CD14-positive monocyte (primary cell): ENCODE results near the gene FIP1L1. TPM values are rescaled to one million over a fixed set of nuclear protein-coding genes. Genes with fewer than 3 reads are reported as not detected.

Experiments
- DNase-seq, 3 donors: peaks; one replicate each; pipeline ENCODE4 v3.0.0-alpha.2; 2011 to 2022
- H2AFZ ChIP-seq: 2 replicates; pipeline ENCODE4 v1.6.0; 2012; ENCODE audit warnings: mild to moderate bottlenecking, low read depth, low read length, inconsistent platforms; ENCODE audit not compliant: insufficient read depth, poor library complexity, severe bottlenecking
- H3K27ac ChIP-seq, 2 donors: 1 replicate in 1 of 2; 2 replicates in 1 of 2; pipeline ENCODE4 v1.5.1; 2012 to 2013; ENCODE audit warnings: low read length in 2 of 2, control low read depth in 1 of 2, inconsistent platforms in 1 of 2, low read depth in 1 of 2, mild to moderate bottlenecking in 1 of 2
- H3K27me3 ChIP-seq, 2 donors: one replicate each; pipeline versions ENCODE4 v1.6.0 to v1.6.1; 2011 to 2013; ENCODE audit warnings: low read length in 2 of 2; ENCODE audit not compliant: control insufficient read depth in 2 of 2, insufficient read depth in 2 of 2
- H3K36me3 ChIP-seq, 2 donors: replicated peaks in 1 of 2; 1 replicate in 1 of 2; 2 replicates in 1 of 2; pipeline versions ENCODE4 v1.5.1 to v1.6.1; 2012 to 2013; ENCODE audit warnings: low read length in 2 of 2, control low read depth in 1 of 2, inconsistent platforms in 1 of 2, mild to moderate bottlenecking in 1 of 2; ENCODE audit not compliant: insufficient read depth in 2 of 2, control insufficient read depth in 1 of 2
- H3K4me1 ChIP-seq, 2 donors: 1 replicate in 1 of 2; 2 replicates in 1 of 2; pipeline versions ENCODE4 v1.5.1 to v1.6.1; 2012 to 2013; ENCODE audit warnings: low read length in 2 of 2, control low read depth in 1 of 2, inconsistent platforms in 1 of 2, mild to moderate bottlenecking in 1 of 2, moderate library complexity in 1 of 2; ENCODE audit not compliant: insufficient read depth in 2 of 2, control insufficient read depth in 1 of 2
- H3K4me2 ChIP-seq: replicated peaks from 2 replicates; pipeline ENCODE3; 2012; ENCODE audit warnings: low read length, moderate library complexity, mild to moderate bottlenecking; ENCODE audit not compliant: poor library complexity, severe bottlenecking; ENCODE audit errors: extremely low read depth
- H3K4me3 ChIP-seq, 3 experiments: fragments of 200-600 bp in 1 of 3; sonication (generic) in 1 of 3; replicated peaks in 1 of 3; 1 replicate in 2 of 3; 2 replicates in 1 of 3; pipeline ENCODE4 v1.5.1; 2011 to 2013; ENCODE audit warnings: low read length in 3 of 3, mild to moderate bottlenecking in 3 of 3, control low read depth in 2 of 3, low read depth in 2 of 3, inconsistent platforms in 1 of 3, moderate library complexity in 1 of 3
- H3K79me2 ChIP-seq: 2 replicates; pipeline ENCODE4 v1.6.0; 2012; ENCODE audit warnings: mild to moderate bottlenecking, control low read depth, inconsistent platforms, low read length, moderate library complexity; ENCODE audit not compliant: insufficient read depth
- H3K9ac ChIP-seq: 2 replicates; pipeline ENCODE4 v1.6.0; 2017; ENCODE audit warnings: low read length, mild to moderate bottlenecking; ENCODE audit not compliant: insufficient read depth, poor library complexity, severe bottlenecking
- H3K9me3 ChIP-seq, 2 donors: replicated peaks in 1 of 2; 1 replicate in 1 of 2; 2 replicates in 1 of 2; pipeline versions ENCODE4 v1.5.1 to v1.6.1; 2012 to 2013; ENCODE audit warnings: low read length in 2 of 2, control low read depth in 1 of 2; ENCODE audit not compliant: control insufficient read depth in 1 of 2, insufficient read depth in 1 of 2
- H4K20me1 ChIP-seq: 2 replicates; pipeline ENCODE4 v1.6.0; 2012; ENCODE audit warnings: mild to moderate bottlenecking, low read length, control low read depth, moderate library complexity; ENCODE audit not compliant: insufficient read depth
- H3K27ac Mint-ChIP-seq, 7 donors: one replicate each; pipeline ENCODE4 v1.8.0; 2020; ENCODE audit warnings: mild to moderate bottlenecking in 7 of 7, mixed read lengths in 7 of 7, moderate library complexity in 6 of 7, inconsistent platforms in 2 of 7
- H3K27me3 Mint-ChIP-seq, 3 donors: one replicate each; pipeline ENCODE4 v1.8.0; 2021 to 2022; ENCODE audit warnings: low read depth in 3 of 3, mild to moderate bottlenecking in 3 of 3, mixed read lengths in 3 of 3, moderate library complexity in 3 of 3, inconsistent platforms in 1 of 3
- H3K36me3 Mint-ChIP-seq, 2 donors: one replicate each; pipeline ENCODE4 v1.8.0; 2020; ENCODE audit warnings: mixed read lengths in 2 of 2, inconsistent platforms in 1 of 2, mild to moderate bottlenecking in 1 of 2
- H3K4me1 Mint-ChIP-seq: one replicate; pipeline ENCODE4 v1.8.0; 2020; ENCODE audit warnings: mild to moderate bottlenecking, mixed read lengths
- H3K4me3 Mint-ChIP-seq, 2 donors: one replicate each; pipeline ENCODE4 v1.8.0; 2020; ENCODE audit warnings: mild to moderate bottlenecking in 2 of 2, mixed read lengths in 2 of 2, moderate library complexity in 1 of 2
- H3K9me3 Mint-ChIP-seq, 7 donors: one replicate each; pipeline ENCODE4 v1.8.0; 2020 to 2022; ENCODE audit warnings: mixed read lengths in 7 of 7, mild to moderate bottlenecking in 6 of 7, moderate library complexity in 6 of 7, inconsistent platforms in 2 of 7
- WGBS: methylation state at CpG from one replicate; pipeline ENCODE4 v1.1.5; 2013; ENCODE audit warnings: missing lambda C conversion rate; ENCODE audit not compliant: insufficient coverage; 5-methylcytosine and 5-hydroxymethylcytosine counted together
- intact Hi-C, 2 donors: fragments of 100-400 bp; cut with micrococcal nuclease; formaldehyde crosslinking; loops; one replicate each; pipeline versions ENCODE4 v1.15.0 to v1.15.1; 2023
- polyA plus RNA-seq, 3 donors: library from polyadenylated mRNA; depleted of rRNA in 1 of 3; unstranded in 2 of 3; stranded (reverse) in 1 of 3; fragments of 300-500 nt in 2 of 3; fragments of >200 nt in 1 of 3; fragmentation: Illumina TruSeq in 2 of 3; gene quantifications; 1 replicate in 2 of 3; 2 replicates in 1 of 3; pipeline ENCODE4 v1.2.3, GENCODE V29; 2012 to 2021
- TF ChIP-seq, protein P1 (sequence below): fragments of 200-600 bp; IDR thresholded peaks from one replicate; pipeline ENCODE4 v1.8.0; 2022; ENCODE audit warnings: antibody characterized with exemption, mild to moderate bottlenecking

Gene FIP1L1
- polyA plus RNA-seq, 3 donors: 14.5 to 36.9 (median 25.4) TPM

DNA sequence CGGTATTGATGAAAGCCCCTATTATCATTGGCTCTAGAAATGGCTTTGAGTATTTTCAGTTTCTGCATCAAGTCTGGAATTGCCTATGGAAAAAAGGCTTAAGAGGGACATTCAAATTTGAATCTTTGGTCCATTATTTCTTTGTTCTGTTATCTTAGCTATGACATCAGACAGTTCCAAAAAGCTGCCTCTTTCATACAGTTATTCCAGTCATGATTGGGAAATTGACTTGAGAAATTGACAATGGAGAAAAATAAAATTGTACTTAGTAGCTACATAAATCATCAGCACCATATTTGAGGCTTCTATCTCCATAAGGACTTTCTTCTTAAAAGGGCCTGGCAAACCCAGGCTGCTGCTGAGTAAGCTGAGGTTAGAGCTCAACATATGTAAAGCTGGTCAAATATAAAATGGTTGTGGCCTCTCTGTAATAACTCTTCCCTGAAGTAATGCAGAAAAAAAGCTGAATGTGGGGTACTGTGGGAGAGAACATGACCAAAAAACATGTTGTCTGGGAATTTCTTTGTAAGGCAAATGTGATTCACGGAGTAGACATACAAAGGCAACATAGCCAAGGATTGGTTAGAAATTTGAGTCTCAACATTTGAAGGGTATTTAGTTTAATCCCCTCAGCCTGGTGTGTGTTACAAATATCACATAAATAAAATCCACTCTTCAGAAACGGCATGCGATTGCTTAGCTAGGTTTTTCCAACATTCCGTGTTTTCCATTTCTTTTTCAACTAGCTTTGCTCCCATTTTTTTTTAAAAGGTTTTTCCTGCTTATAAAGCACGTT, 112.9 kb downstream of the FIP1L1 start:
- no CpG with 5 or more reads among the region's 6 CpGs for WGBS
- Histone ChIP-seq H3K27me3 (no peaks in the 10 kb centered on the region), H3K36me3 (no peaks in the 10 kb centered on the region), H3K79me2 (no peaks in the 10 kb centered on the region), H4K20me1 (no peaks in the 10 kb centered on the region), H3K4me3 (no peak overlapping the region), H3K4me1 (no peaks in the 10 kb centered on the region), H2AFZ (no peak overlapping the region), H3K9me3 (no peaks in the 10 kb centered on the region), H3K4me2 (no peak overlapping the region), H3K27ac (no peak overlapping the region), H3K9ac (no peak overlapping the region)
- peaks cover 3 to 7% (median 4%) of the 10 kb centered on the region in 3 donors for H3K27me3 Mint-ChIP-seq
- intact Hi-C loops: loop anchor here in 1 of 2 donors (10.0 kb wide), 1 partner anchor 744 kb away; no protein-coding TSS in a partner anchor
- H3K4me3 Mint-ChIP-seq: no peak overlapping the region
- DNase-seq: no peak
- H3K9me3 Mint-ChIP-seq: peaks cover 0 to 5% (median 0%) of the 10 kb centered on the region in 7 donors
- H3K36me3 Mint-ChIP-seq: no peaks in the 10 kb centered on the region
- no peaks in the 10 kb centered on the region for H3K4me1 Mint-ChIP-seq
- H3K27ac Mint-ChIP-seq: no peak overlapping the region
- TF ChIP-seq, protein P1, sequence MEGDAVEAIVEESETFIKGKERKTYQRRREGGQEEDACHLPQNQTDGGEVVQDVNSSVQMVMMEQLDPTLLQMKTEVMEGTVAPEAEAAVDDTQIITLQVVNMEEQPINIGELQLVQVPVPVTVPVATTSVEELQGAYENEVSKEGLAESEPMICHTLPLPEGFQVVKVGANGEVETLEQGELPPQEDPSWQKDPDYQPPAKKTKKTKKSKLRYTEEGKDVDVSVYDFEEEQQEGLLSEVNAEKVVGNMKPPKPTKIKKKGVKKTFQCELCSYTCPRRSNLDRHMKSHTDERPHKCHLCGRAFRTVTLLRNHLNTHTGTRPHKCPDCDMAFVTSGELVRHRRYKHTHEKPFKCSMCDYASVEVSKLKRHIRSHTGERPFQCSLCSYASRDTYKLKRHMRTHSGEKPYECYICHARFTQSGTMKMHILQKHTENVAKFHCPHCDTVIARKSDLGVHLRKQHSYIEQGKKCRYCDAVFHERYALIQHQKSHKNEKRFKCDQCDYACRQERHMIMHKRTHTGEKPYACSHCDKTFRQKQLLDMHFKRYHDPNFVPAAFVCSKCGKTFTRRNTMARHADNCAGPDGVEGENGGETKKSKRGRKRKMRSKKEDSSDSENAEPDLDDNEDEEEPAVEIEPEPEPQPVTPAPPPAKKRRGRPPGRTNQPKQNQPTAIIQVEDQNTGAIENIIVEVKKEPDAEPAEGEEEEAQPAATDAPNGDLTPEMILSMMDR: no peak

DNA sequence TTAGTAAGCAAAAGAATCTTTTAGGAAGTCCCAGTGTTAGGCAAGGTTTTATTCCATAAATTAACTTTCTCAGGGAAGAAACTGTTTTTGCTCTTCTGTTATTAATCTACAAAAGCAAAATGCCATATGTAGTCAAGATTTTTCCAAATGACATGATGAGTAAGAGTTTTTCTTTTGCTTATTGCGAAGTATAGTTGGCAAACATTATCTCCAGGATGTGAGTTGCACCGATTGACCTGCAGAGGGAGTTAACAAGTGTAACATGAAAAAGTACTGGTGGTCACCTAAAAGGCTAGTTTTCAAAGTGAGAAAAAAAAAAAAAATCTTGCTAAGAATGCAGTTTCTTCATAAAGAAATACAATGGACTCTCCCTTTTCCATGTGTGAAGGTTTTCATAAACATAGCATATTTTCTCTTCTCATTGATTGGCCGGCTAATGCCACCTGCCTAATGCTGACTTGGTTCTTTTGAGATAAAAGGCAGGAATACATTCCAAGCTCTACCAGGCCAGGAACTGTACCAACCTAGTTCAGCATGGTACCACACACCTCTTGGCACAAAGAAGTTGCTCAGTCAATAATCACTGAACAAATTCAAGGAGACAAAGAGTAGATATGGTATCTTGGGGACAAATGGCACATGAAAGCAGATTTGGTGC, 113.7 kb downstream of the FIP1L1 start:
- H3K9ac ChIP-seq: no peak overlapping the region
- Mint-ChIP-seq H3K9me3 (peaks cover 0 to 7% (median 0%) of the 10 kb centered on the region in 7 donors), H3K36me3 (no peaks in the 10 kb centered on the region), H3K27ac (no peak overlapping the region), H3K4me1 (no peaks in the 10 kb centered on the region), H3K4me3 (no peak overlapping the region), H3K27me3 (peaks cover 2 to 6% (median 3%) of the 10 kb centered on the region in 3 donors)
- peak in 1 of 3 donors; percentile 12 for DNase-seq
- TF ChIP-seq, protein P1: peak; percentile 46
- no peak overlapping the region for H3K4me2 ChIP-seq
- H3K4me3 ChIP-seq: no peak overlapping the region
- no peak overlapping the region for H3K27ac ChIP-seq
- H3K36me3 ChIP-seq: no peaks in the 10 kb centered on the region
- intact Hi-C loops: loop anchor here in 1 of 2 donors (10.0 kb wide), 1 partner anchor 744 kb away; no protein-coding TSS in a partner anchor
- no peaks in the 10 kb centered on the region for H3K4me1 ChIP-seq
- no peak overlapping the region for H2AFZ ChIP-seq
- no peaks in the 10 kb centered on the region for H4K20me1 ChIP-seq
- WGBS: no CpG with 5 or more reads among the region's 3 CpGs
- no peaks in the 10 kb centered on the region for H3K79me2 ChIP-seq
- H3K9me3 ChIP-seq: no peaks in the 10 kb centered on the region
- no peaks in the 10 kb centered on the region for H3K27me3 ChIP-seq
